Measurements from ENCODE around the gene ING5. TPM values are rescaled to one million over a fixed set of nuclear protein-coding genes. Genes with fewer than 3 reads are reported as not detected.

Gene ING5
- total RNA-seq, 1 experiment from 2014 or later, result 45.9 TPM

DNA sequence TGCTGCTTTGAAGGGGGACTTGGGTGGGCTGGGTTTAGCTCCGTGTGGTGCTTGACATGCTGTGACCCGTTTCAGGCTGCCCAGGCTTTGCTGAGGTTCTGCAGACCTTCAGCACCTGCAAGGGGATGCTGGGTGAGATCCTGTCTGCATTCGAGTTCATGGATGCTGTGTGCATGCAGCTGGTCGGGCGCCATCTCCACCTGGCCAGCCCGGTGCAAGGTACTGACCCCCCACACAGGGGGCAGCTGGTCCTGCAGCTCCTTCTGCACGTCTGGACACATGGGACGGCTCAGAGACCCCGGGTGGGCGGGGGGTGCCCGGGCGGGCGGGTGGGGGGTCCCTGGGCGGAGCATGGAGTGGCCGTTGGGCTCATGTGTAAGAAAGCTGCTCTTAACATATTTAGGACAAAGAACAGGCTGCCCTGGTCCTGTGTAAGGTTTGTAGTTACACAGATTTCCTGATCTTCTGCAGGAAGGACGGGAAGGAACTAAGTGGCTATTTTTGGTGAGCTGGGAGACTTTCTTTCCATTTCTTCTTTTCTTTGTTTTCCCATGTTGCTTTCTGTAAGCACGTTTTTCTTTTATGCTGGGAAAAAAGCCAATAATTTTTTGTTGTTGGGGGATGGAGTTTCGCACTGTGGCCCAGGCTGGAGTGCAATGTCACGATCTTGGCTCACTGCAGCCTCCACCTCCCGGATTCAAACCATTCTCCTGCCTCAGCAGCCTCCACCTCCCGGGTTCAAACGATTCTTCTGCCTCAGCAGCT is 48.4 kb downstream of the ING5 start:
- ATAC-seq (no peak), DNase-seq (ENCODE audit: low read depth, low spot score) (no peak)
- Histone ChIP-seq H2AFZ (ENCODE audit: low read depth, low read length, poor library complexity, severe bottlenecking) (no peak overlapping the region), H3K4me1 (ENCODE audit: control insufficient read depth in 1 of 2, insufficient read depth in 2 of 2, low read length in 2 of 2) (no peaks in the 10 kb centered on the region), H3K4me3 (replicated peaks in 1 of 2; ENCODE audit: low read depth in 1 of 2, low read length in 2 of 2) (no peak overlapping the region), H3K9me3 (ENCODE audit: control insufficient read depth in 1 of 2, insufficient read depth in 1 of 2, low read depth in 1 of 2, low read length in 2 of 2) (no peaks in the 10 kb centered on the region), H3K27me3 (ENCODE audit: insufficient read depth, low read length) (no peaks in the 10 kb centered on the region), H3K36me3 (ENCODE audit: control insufficient read depth in 1 of 2, insufficient read depth in 2 of 2, low read length in 2 of 2) (peaks cover 0 to 5% of the 10 kb centered on the region in 2 experiments; a peak in 3 of 4 replicates), H4K20me1 (ENCODE audit: insufficient read depth) (no peaks in the 10 kb centered on the region), H3K79me2 (ENCODE audit: insufficient read depth, low read length) (no peaks in the 10 kb centered on the region), H3K9ac (ENCODE audit: low read length) (no peak overlapping the region), H3K4me2 (ENCODE audit: low read length) (no peak overlapping the region), H3K9me2 (ENCODE audit: insufficient read depth) (no peaks in the 10 kb centered on the region), H3K27ac (ENCODE audit: low read depth, low read length) (no peak overlapping the region)
- TF ChIP-seq, protein P1, sequence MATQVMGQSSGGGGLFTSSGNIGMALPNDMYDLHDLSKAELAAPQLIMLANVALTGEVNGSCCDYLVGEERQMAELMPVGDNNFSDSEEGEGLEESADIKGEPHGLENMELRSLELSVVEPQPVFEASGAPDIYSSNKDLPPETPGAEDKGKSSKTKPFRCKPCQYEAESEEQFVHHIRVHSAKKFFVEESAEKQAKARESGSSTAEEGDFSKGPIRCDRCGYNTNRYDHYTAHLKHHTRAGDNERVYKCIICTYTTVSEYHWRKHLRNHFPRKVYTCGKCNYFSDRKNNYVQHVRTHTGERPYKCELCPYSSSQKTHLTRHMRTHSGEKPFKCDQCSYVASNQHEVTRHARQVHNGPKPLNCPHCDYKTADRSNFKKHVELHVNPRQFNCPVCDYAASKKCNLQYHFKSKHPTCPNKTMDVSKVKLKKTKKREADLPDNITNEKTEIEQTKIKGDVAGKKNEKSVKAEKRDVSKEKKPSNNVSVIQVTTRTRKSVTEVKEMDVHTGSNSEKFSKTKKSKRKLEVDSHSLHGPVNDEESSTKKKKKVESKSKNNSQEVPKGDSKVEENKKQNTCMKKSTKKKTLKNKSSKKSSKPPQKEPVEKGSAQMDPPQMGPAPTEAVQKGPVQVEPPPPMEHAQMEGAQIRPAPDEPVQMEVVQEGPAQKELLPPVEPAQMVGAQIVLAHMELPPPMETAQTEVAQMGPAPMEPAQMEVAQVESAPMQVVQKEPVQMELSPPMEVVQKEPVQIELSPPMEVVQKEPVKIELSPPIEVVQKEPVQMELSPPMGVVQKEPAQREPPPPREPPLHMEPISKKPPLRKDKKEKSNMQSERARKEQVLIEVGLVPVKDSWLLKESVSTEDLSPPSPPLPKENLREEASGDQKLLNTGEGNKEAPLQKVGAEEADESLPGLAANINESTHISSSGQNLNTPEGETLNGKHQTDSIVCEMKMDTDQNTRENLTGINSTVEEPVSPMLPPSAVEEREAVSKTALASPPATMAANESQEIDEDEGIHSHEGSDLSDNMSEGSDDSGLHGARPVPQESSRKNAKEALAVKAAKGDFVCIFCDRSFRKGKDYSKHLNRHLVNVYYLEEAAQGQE (IDR thresholded peaks at IDR 0.05; ENCODE audit: low read depth), result no peak
- TF ChIP-seq JUND (IDR thresholded peaks at IDR 0.05) (no peak), EZH2 (IDR thresholded peaks at IDR 0.05) (no peak), SRF (IDR thresholded peaks at IDR 0.05; ENCODE audit: low read depth) (no peak), EGR1 (IDR thresholded peaks at IDR 0.05; ENCODE audit: low read depth) (no peak), ZNF274 (IDR thresholded peaks at IDR 0.05; ENCODE audit: low read depth, low read length) (no peak), YY1 (IDR thresholded peaks at IDR 0.05; ENCODE audit: extremely low read depth, insufficient replicate concordance, low read depth, low read length) (no peak), CBX3 (IDR thresholded peaks at IDR 0.05; ENCODE audit: low read depth) (no peak), EZH2phosphoT487 (IDR thresholded peaks at IDR 0.05; ENCODE audit: borderline replicate concordance) (no peak), FOSL1 (IDR thresholded peaks at IDR 0.05; ENCODE audit: low read depth) (no peak), ZFX (IDR thresholded peaks at IDR 0.05) (no peak), ELF1 (IDR thresholded peaks at IDR 0.05; ENCODE audit: borderline replicate concordance, low read depth) (no peak)
- TF ChIP-seq, protein P2, sequence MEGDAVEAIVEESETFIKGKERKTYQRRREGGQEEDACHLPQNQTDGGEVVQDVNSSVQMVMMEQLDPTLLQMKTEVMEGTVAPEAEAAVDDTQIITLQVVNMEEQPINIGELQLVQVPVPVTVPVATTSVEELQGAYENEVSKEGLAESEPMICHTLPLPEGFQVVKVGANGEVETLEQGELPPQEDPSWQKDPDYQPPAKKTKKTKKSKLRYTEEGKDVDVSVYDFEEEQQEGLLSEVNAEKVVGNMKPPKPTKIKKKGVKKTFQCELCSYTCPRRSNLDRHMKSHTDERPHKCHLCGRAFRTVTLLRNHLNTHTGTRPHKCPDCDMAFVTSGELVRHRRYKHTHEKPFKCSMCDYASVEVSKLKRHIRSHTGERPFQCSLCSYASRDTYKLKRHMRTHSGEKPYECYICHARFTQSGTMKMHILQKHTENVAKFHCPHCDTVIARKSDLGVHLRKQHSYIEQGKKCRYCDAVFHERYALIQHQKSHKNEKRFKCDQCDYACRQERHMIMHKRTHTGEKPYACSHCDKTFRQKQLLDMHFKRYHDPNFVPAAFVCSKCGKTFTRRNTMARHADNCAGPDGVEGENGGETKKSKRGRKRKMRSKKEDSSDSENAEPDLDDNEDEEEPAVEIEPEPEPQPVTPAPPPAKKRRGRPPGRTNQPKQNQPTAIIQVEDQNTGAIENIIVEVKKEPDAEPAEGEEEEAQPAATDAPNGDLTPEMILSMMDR (IDR thresholded peaks at IDR 0.05 in 2 of 3, conservative IDR thresholded peaks at IDR 0.05 in 1 of 3; ENCODE audit: borderline replicate concordance in 1 of 3, insufficient read depth in 1 of 3, low read depth in 2 of 3, low read length in 2 of 3), result no peak
- ChIA-PET RAD21 (ENCODE audit: low non-redundant PET in 1 of 2, low total read pairs in 2 of 2, uncharacterized antibody in 2 of 2, unreplicated experiment in 2 of 2) (no interaction called here), POLR2A (no interaction called here), CTCF (no interaction called here)
- BruUV-seq (replicated peaks), result no TSS peak
- intact Hi-C loops (cut with micrococcal nuclease), result no loop called here
